ENCODE results near the gene PLPPR1. TPM values are rescaled to one million over a fixed set of nuclear protein-coding genes. Genes with fewer than 3 reads are reported as not detected.

The PLPPR1 gene
- total RNA-seq, 4 donors from 2014 or later: 0.41 TPM; not detected in 3

- TF ChIP-seq POLR2A (IDR thresholded peaks at IDR 0.05) (no peak), CTCF (IDR thresholded peaks at IDR 0.05) (no peak)
- Histone ChIP-seq H3K27ac (no peak overlapping the region), H3K9me3 (no peaks in the 10 kb centered on the region), H3K4me1 (no peaks in the 10 kb centered on the region), H3K4me3 (no peak overlapping the region), H3K36me3 (no peaks in the 10 kb centered on the region), H3K27me3 (no peaks in the 10 kb centered on the region)
- no peak for DNase-seq
- intact Hi-C loops (cut with DNase I; ENCODE audit: low total_unique reads): no loop called here
Observed at GRCh38 chr9:101138509-101138908, 110.0 kb downstream of the PLPPR1 start.

- intact Hi-C loops (cut with DNase I; ENCODE audit: low total_unique reads): no loop called here
- H3K4me3 ChIP-seq: no peak overlapping the region
- no peaks in the 10 kb centered on the region for H3K27me3 ChIP-seq
- TF ChIP-seq POLR2A (IDR thresholded peaks at IDR 0.05) (no peak), CTCF (IDR thresholded peaks at IDR 0.05) (no peak)
- no peak for DNase-seq
- H3K4me1 ChIP-seq: no peaks in the 10 kb centered on the region
- no peaks in the 10 kb centered on the region for H3K9me3 ChIP-seq
- no peak overlapping the region for H3K27ac ChIP-seq
- no peaks in the 10 kb centered on the region for H3K36me3 ChIP-seq
Observed at GRCh38 chr9:101139082-101139481, 110.6 kb downstream of the PLPPR1 start.

- no peak for TF ChIP-seq POLR2A (IDR thresholded peaks at IDR 0.05)
- TF ChIP-seq CTCF (IDR thresholded peaks at IDR 0.05): no peak
- Histone ChIP-seq H3K27me3 (no peaks in the 10 kb centered on the region), H3K36me3 (no peaks in the 10 kb centered on the region), H3K4me3 (no peak overlapping the region), H3K9me3 (no peaks in the 10 kb centered on the region), H3K4me1 (no peaks in the 10 kb centered on the region), H3K27ac (no peak overlapping the region)
- intact Hi-C loops (cut with DNase I; ENCODE audit: low total_unique reads): no loop called here
- no peak for DNase-seq
Observed at GRCh38 chr9:101140764-101141163, 112.2 kb downstream of the PLPPR1 start.

GRCh38 chr9:101146508-101146907, 118.0 kb downstream of the PLPPR1 start:
- Histone ChIP-seq H3K9me3 (no peaks in the 10 kb centered on the region), H3K27ac (no peak overlapping the region), H3K27me3 (no peaks in the 10 kb centered on the region), H3K4me3 (no peak overlapping the region), H3K4me1 (no peaks in the 10 kb centered on the region), H3K36me3 (no peaks in the 10 kb centered on the region)
- intact Hi-C loops (cut with DNase I; ENCODE audit: low total_unique reads): no loop called here
- no peak for TF ChIP-seq CTCF (IDR thresholded peaks at IDR 0.05)
- TF ChIP-seq POLR2A (IDR thresholded peaks at IDR 0.05): no peak
- no peak for DNase-seq

- no peak for DNase-seq
- Histone ChIP-seq H3K9me3 (no peaks in the 10 kb centered on the region), H3K4me3 (no peak overlapping the region), H3K27me3 (no peaks in the 10 kb centered on the region), H3K36me3 (no peaks in the 10 kb centered on the region), H3K4me1 (no peaks in the 10 kb centered on the region), H3K27ac (no peak overlapping the region)
- intact Hi-C loops (cut with DNase I; ENCODE audit: low total_unique reads): no loop called here
- TF ChIP-seq POLR2A (IDR thresholded peaks at IDR 0.05) (no peak), CTCF (IDR thresholded peaks at IDR 0.05) (no peak)
Observed at GRCh38 chr9:101148344-101148743, 119.8 kb downstream of the PLPPR1 start.
